ENCODE data around the gene ETV5. TPM values are rescaled to one million over a fixed set of nuclear protein-coding genes. Genes with fewer than 3 reads are reported as not detected.

Gene ETV5
- total and polyA plus RNA-seq, 2 of the 4 experiments (the other 2 are of a cell fraction) = 15.7 to 20.1 TPM

- DNase-seq (no peak), ATAC-seq (ENCODE audit: low read depth) (no peak)
- ChIA-PET CTCF (no interaction called here), POLR2A (ENCODE audit: unreplicated experiment) (no interaction called here)
- peaks cover 20 to 30% of the 10 kb centered on the region in 2 experiments for H3K79me1 ChIP-seq (ENCODE audit: low read depth in 1 of 2, low read length in 2 of 2)
- intact Hi-C loops (cut with micrococcal nuclease) = no loop called here
- no peak overlapping the region for H2BK5ac ChIP-seq (ENCODE audit: low read depth, low read length, poor library complexity, severe bottlenecking)
- no CpG with 5 or more reads among the region's 2 CpGs for WGBS, 2 experiments (ENCODE audit: extremely low coverage in 2 of 2, insufficient read length in 1 of 2)
- no peaks in the 10 kb centered on the region for H3K27me3 ChIP-seq (ENCODE audit: control insufficient read depth, insufficient read depth, low read length)
- H3K9me3 ChIP-seq (ENCODE audit: control insufficient read depth, insufficient read depth, low read length) = no peaks in the 10 kb centered on the region
- BruUV-seq (replicated peaks) = no TSS peak
- H3K9me1 ChIP-seq (ENCODE audit: insufficient read depth, low read length) = no peaks in the 10 kb centered on the region; the same call in 1 of the 2 replicates
- no peak overlapping the region for H4K5ac ChIP-seq (ENCODE audit: low read depth, low read length)
- no peak overlapping the region for H3K9ac ChIP-seq (ENCODE audit: low read depth, low read length)
- H3K4me1 ChIP-seq (ENCODE audit: control insufficient read depth, insufficient read depth, low read length) = peaks cover 2% of the 10 kb centered on the region
- H3K4me2 ChIP-seq (ENCODE audit: low read depth, low read length) = no peak overlapping the region
- H3K18ac ChIP-seq (ENCODE audit: low read depth, low read length) = no peak overlapping the region
- no peak overlapping the region for H3K4me3 ChIP-seq (ENCODE audit: insufficient read depth, low read depth, low read length)
- H3K14ac ChIP-seq (replicated peaks; ENCODE audit: low read depth, low read length) = no peak overlapping the region
- no peak overlapping the region for H3K23ac ChIP-seq (ENCODE audit: low read depth, low read length)
- dilution Hi-C loops (cut with HindIII; ENCODE audit: low sequenced_read_pairs, unreplicated experiment) = no loop called here
- no peak overlapping the region for H3K56ac ChIP-seq (ENCODE audit: extremely low read depth, insufficient read depth, low read length)
- H2BK20ac ChIP-seq (ENCODE audit: low read depth, low read length) = no peak overlapping the region
- no peak overlapping the region for H3K27ac ChIP-seq (ENCODE audit: insufficient read depth, low read length)
- no peak overlapping the region for H2AK9ac ChIP-seq (replicated peaks; ENCODE audit: low read depth, low read length, poor library complexity)
- H3K4ac ChIP-seq (ENCODE audit: low read depth, low read length) = no peak overlapping the region
- in situ Hi-C loops (cut with MboI; ENCODE audit: low sequenced_read_pairs) = no loop called here
- H4K8ac ChIP-seq (ENCODE audit: low read depth in 2 of 2, low read length in 2 of 2) = no peak overlapping the region
- no peak for TF ChIP-seq RAD21 (IDR thresholded peaks at IDR 0.05; ENCODE audit: low read length)
- no peak for TF ChIP-seq POLR2A (IDR thresholded peaks at IDR 0.05; ENCODE audit: low read depth, low read length)
- no peak for TF ChIP-seq RFX5 (IDR thresholded peaks at IDR 0.05; ENCODE audit: low read depth, low read length)
- no peak for TF ChIP-seq SMC3 (IDR thresholded peaks at IDR 0.05; ENCODE audit: low read depth, low read length)
- no peak for TF ChIP-seq ELK1 (IDR thresholded peaks at IDR 0.05; ENCODE audit: borderline replicate concordance, low read depth, low read length)
- TF ChIP-seq MAZ (IDR thresholded peaks at IDR 0.05; ENCODE audit: borderline replicate concordance, low read depth, low read length) = no peak
- no peak overlapping the region for H2AK5ac ChIP-seq (ENCODE audit: low read depth, low read length)
- H2AFZ ChIP-seq (replicated peaks; ENCODE audit: low read length, poor library complexity) = no peak overlapping the region
- H2BK15ac ChIP-seq (ENCODE audit: low read depth, low read length) = no peak overlapping the region
- H3K36me3 ChIP-seq (ENCODE audit: control insufficient read depth, insufficient read depth, low read length) = peaks cover 12% of the 10 kb centered on the region
- no peak overlapping the region for H4K91ac ChIP-seq (ENCODE audit: insufficient read depth, low read depth, low read length)
- no peaks in the 10 kb centered on the region for H4K20me1 ChIP-seq (ENCODE audit: insufficient read depth, low read length)
- H2BK120ac ChIP-seq (ENCODE audit: low read depth, low read length) = no peak overlapping the region
These were observed 27.2 kb downstream of the ETV5 start for GRCh38 chr3:186081678-186082077.

Data from IMR-90 (cell line).